Tibial nerve (tissue), 4 donors: ENCODE results near the gene NR1H4.

ENCODE experiments used
- EP300 ChIP-seq, 2 donors: sonication (generic); formaldehyde crosslinking; IDR thresholded peaks; one replicate each; pipeline ENCODE4 v1.6.1; 2017; ENCODE audit warnings: antibody characterized with exemption in 2 of 2, mild to moderate bottlenecking in 1 of 2
- POLR2A ChIP-seq, 2 donors: fragments of 450-650 bp; IDR thresholded peaks; one replicate each; pipeline ENCODE4 v1.6.1; 2017; ENCODE audit warnings: antibody characterized with exemption in 2 of 2, mild to moderate bottlenecking in 2 of 2, moderate library complexity in 2 of 2
- TF ChIP-seq, protein P1 (sequence below), 5 experiments: fragments of 200-600 bp in 3 of 5; fragments of 450-650 bp in 2 of 5; sonication (generic) in 3 of 5; IDR thresholded peaks; one replicate each; pipeline ENCODE4 v1.5.1; 2016 to 2019; ENCODE audit warnings: antibody characterized with exemption in 5 of 5, mild to moderate bottlenecking in 3 of 5, moderate library complexity in 2 of 5

DNA sequence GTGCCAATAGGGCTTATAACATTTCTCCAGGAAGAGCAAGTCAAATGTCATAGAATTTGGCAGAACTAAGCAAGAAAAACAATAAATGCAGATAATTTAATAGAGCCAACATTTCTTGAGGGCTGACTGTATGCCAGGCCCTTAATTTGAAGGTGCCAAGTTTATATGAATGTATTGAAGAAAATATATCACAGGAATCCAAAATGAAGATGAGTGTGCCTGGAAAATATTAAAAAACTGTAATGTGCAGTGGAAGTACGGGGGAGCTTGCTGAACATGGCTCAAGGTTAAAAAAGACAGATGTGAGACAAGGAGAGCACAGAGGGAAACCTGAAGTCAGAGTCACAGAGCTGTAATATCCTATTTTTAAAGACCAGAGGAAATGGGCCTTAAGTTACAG, 16.4 kb downstream of the NR1H4 start:
- TF ChIP-seq, protein P1, sequence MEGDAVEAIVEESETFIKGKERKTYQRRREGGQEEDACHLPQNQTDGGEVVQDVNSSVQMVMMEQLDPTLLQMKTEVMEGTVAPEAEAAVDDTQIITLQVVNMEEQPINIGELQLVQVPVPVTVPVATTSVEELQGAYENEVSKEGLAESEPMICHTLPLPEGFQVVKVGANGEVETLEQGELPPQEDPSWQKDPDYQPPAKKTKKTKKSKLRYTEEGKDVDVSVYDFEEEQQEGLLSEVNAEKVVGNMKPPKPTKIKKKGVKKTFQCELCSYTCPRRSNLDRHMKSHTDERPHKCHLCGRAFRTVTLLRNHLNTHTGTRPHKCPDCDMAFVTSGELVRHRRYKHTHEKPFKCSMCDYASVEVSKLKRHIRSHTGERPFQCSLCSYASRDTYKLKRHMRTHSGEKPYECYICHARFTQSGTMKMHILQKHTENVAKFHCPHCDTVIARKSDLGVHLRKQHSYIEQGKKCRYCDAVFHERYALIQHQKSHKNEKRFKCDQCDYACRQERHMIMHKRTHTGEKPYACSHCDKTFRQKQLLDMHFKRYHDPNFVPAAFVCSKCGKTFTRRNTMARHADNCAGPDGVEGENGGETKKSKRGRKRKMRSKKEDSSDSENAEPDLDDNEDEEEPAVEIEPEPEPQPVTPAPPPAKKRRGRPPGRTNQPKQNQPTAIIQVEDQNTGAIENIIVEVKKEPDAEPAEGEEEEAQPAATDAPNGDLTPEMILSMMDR (IDR thresholded peaks at IDR 0.05) = no peak
- TF ChIP-seq EP300 (IDR thresholded peaks at IDR 0.05) (no peak), POLR2A (IDR thresholded peaks at IDR 0.05) (no peak)
